ENCODE data around the gene PHLPP1. TPM values are rescaled to one million over a fixed set of nuclear protein-coding genes. Genes with fewer than 3 reads are reported as not detected.

Gene PHLPP1
- total and polyA plus RNA-seq, 12 donors, result 13.8 to 61.6 (median 37.8) TPM

DNA sequence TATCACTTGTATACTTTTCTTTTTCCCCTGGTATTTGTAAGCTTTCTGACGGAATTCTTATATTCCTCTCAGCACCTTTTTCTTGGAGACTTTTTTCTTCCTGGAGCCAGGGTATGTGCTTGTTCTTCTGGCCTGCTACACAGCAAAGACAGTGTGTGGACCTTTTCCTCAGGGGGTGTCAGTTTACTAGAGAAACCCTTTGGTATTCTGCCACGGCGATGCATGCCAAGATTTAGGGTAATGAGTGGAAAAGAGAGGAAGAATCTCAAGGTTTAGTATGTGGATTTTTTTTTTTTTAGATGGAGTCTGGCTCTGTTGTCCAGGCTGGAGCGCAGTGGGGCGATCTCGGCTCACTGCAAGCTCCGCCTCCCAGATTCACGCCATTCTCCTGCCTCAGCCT, 152.2 kb downstream of the PHLPP1 start:
- Histone ChIP-seq H3K4me3 (no peak overlapping the region), H3K4me1 (replicated peaks in 1 of 2) (peaks cover 0 to 10% of the 10 kb centered on the region in 2 donors), H3K36me3 (replicated peaks in 1 of 2) (no peaks in the 10 kb centered on the region), H3K9me3 (replicated peaks in 1 of 3) (no peaks in the 10 kb centered on the region), H3K27me3 (no peaks in the 10 kb centered on the region), H3K27ac (no peak overlapping the region)
- intact Hi-C loops (cut with DNase I), result no loop called here
- no peak for DNase-seq
- TF ChIP-seq POLR2A (IDR thresholded peaks at IDR 0.05), result no peak
- TF ChIP-seq, protein P1, sequence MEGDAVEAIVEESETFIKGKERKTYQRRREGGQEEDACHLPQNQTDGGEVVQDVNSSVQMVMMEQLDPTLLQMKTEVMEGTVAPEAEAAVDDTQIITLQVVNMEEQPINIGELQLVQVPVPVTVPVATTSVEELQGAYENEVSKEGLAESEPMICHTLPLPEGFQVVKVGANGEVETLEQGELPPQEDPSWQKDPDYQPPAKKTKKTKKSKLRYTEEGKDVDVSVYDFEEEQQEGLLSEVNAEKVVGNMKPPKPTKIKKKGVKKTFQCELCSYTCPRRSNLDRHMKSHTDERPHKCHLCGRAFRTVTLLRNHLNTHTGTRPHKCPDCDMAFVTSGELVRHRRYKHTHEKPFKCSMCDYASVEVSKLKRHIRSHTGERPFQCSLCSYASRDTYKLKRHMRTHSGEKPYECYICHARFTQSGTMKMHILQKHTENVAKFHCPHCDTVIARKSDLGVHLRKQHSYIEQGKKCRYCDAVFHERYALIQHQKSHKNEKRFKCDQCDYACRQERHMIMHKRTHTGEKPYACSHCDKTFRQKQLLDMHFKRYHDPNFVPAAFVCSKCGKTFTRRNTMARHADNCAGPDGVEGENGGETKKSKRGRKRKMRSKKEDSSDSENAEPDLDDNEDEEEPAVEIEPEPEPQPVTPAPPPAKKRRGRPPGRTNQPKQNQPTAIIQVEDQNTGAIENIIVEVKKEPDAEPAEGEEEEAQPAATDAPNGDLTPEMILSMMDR (IDR thresholded peaks at IDR 0.05), result no peak
- WGBS, 4 donors, result 90 to 96% (median 94%) methylated on average over 8 of the region's 8 CpGs

DNA sequence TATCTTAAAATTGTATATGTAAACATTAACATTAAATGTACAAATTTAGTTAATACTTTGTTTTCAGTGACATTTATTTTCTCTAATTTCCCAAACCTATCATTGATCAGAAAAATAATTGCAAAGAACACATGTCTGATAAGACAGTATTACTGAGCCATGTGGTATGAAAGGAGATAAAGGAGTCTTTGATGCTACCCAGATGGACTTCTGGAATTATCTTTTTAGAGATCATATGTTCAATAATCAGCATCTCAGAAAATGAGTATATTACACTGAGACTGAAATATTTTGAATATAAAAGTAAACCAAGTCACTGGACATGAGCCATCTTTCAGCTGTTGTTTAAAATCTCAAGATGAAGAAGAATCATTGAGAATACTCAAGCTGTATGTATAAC, 153.3 kb downstream of the PHLPP1 start:
- no peaks in the 10 kb centered on the region for H3K4me1 ChIP-seq (replicated peaks in 1 of 2)
- no peak for TF ChIP-seq POLR2A (IDR thresholded peaks at IDR 0.05)
- TF ChIP-seq, protein P1 (IDR thresholded peaks at IDR 0.05), result no peak
- no peaks in the 10 kb centered on the region for H3K27me3 ChIP-seq
- intact Hi-C loops (cut with DNase I), result no loop called here
- H3K36me3 ChIP-seq (replicated peaks in 1 of 2), result no peaks in the 10 kb centered on the region
- H3K9me3 ChIP-seq (replicated peaks in 1 of 3), result no peaks in the 10 kb centered on the region
- no peak overlapping the region for H3K4me3 ChIP-seq
- DNase-seq, result no peak
- no peak overlapping the region for H3K27ac ChIP-seq

DNA sequence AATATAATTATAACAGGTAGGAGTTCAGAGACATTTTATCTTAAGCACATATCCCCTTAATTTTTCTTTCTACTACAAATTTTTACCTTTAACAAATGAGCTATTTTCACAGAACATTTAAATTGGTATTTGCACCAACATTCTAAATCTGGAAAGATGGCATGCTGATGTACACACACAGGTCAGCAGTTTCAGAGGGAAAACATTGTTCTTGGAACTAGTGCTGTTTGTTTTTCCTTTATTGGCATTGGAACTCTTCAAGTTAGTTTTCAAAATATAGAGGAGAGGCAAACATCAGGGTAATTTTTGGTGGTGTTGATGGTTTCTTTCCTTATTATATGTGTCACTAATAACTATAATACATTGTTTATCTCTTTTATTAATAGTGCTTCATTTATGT, 155.3 kb downstream of the PHLPP1 start:
- DNase-seq, result no peak
- H3K4me3 ChIP-seq, result no peak overlapping the region
- H3K9me3 ChIP-seq (replicated peaks in 1 of 3), result no peaks in the 10 kb centered on the region
- TF ChIP-seq POLR2A (IDR thresholded peaks at IDR 0.05), result no peak
- TF ChIP-seq, protein P1 (IDR thresholded peaks at IDR 0.05), result no peak
- H3K27me3 ChIP-seq, result no peaks in the 10 kb centered on the region
- H3K27ac ChIP-seq, result no peak overlapping the region
- H3K4me1 ChIP-seq (replicated peaks in 1 of 2), result no peaks in the 10 kb centered on the region
- no peaks in the 10 kb centered on the region for H3K36me3 ChIP-seq (replicated peaks in 1 of 2)
- intact Hi-C loops (cut with DNase I), result no loop called here

DNA sequence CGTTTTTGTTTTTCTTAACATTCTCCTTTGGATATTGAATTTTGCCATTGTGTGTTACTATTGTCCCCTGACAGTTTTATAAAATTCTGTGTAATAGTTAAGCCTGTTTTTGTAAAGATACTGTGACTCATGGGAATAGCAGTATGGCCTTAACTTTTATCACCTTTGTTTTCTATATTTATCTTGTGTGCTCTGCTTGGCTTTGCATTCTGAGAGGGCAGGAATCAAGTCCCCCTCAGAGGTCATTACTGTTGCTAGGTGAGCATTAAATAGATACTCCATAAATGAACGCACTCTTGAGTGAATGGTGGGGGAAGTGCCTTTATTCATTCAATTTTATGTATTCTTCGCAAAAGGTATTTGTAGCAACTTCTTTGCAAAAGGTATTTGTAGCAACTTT, 160.0 kb downstream of the PHLPP1 start:
- Histone ChIP-seq H3K27ac (no peak overlapping the region), H3K9me3 (replicated peaks in 1 of 3) (no peaks in the 10 kb centered on the region), H3K4me3 (no peak overlapping the region), H3K27me3 (no peaks in the 10 kb centered on the region), H3K36me3 (replicated peaks in 1 of 2) (no peaks in the 10 kb centered on the region), H3K4me1 (replicated peaks in 1 of 2) (peaks cover 3 to 17% of the 10 kb centered on the region in 2 donors)
- intact Hi-C loops (cut with DNase I), result no loop called here
- WGBS, 4 donors, result 78 to 84% (median 79%) methylated on average over 3 of the region's 3 CpGs
- TF ChIP-seq POLR2A (IDR thresholded peaks at IDR 0.05), result no peak
- TF ChIP-seq, protein P1 (IDR thresholded peaks at IDR 0.05), result no peak
- DNase-seq, result no peak
